ENCODE data around the gene EPN1.
"Not testable (repeated sequence)": the region's sequence is repeated elsewhere in the genome, so short reads cannot be mapped to it uniquely, and the experiment has no call there.

EPN1 gene

GRCh38 chr19:55720214-55720746, 45.3 kb downstream of the EPN1 start:
- no peak overlapping the region for H3K27ac ChIP-seq
- CTCF ChIA-PET, result no interaction called here
- TF ChIP-seq, protein P1, sequence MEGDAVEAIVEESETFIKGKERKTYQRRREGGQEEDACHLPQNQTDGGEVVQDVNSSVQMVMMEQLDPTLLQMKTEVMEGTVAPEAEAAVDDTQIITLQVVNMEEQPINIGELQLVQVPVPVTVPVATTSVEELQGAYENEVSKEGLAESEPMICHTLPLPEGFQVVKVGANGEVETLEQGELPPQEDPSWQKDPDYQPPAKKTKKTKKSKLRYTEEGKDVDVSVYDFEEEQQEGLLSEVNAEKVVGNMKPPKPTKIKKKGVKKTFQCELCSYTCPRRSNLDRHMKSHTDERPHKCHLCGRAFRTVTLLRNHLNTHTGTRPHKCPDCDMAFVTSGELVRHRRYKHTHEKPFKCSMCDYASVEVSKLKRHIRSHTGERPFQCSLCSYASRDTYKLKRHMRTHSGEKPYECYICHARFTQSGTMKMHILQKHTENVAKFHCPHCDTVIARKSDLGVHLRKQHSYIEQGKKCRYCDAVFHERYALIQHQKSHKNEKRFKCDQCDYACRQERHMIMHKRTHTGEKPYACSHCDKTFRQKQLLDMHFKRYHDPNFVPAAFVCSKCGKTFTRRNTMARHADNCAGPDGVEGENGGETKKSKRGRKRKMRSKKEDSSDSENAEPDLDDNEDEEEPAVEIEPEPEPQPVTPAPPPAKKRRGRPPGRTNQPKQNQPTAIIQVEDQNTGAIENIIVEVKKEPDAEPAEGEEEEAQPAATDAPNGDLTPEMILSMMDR (conservative IDR thresholded peaks at IDR 0.05; ENCODE audit: low read depth), result no peak
- POLR2A ChIA-PET (ENCODE audit: low non-redundant PET), result no interaction called here
- DNase-seq (ENCODE audit: low spot score), result no peak

- POLR2A ChIA-PET (ENCODE audit: low non-redundant PET), result no interaction called here
- TF ChIP-seq, protein P1 (conservative IDR thresholded peaks at IDR 0.05; ENCODE audit: low read depth), result no peak
- CTCF ChIA-PET, result no interaction called here
- no peak for DNase-seq (ENCODE audit: low spot score)
- no peak overlapping the region for H3K27ac ChIP-seq
Observed at GRCh38 chr19:55720801-55721200, 45.8 kb downstream of the EPN1 start.

- TF ChIP-seq, protein P1 (conservative IDR thresholded peaks at IDR 0.05; ENCODE audit: low read depth), result no peak
- DNase-seq (ENCODE audit: low spot score), result no peak
- no peak overlapping the region for H3K27ac ChIP-seq
- ChIA-PET POLR2A (ENCODE audit: low non-redundant PET) (no interaction called here), CTCF (no interaction called here)
Observed at GRCh38 chr19:55723491-55723890, 48.5 kb downstream of the EPN1 start.

DNA sequence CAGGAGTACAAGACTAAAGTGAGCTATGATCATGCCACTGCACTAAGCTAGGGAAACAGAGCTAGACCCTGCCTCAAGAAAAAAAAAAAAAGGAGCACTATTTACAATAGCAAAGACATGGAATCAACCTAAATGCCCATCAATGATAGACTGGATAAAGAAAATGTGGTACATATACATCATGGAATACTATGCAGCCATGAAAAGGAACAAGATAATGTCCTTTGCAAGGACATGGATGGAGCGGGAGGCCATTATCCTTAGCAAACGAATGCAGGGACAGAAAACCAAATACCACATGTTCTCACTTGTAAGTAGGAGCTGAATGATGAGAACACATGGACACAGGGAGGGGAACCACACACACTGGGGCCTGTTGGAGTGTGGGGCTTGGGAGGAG, 55.4 kb downstream of the EPN1 start:
- POLR2A ChIA-PET (ENCODE audit: low non-redundant PET); DNase-seq (ENCODE audit: low spot score); CTCF ChIA-PET; H3K27ac ChIP-seq: not testable (repeated sequence)

DNA sequence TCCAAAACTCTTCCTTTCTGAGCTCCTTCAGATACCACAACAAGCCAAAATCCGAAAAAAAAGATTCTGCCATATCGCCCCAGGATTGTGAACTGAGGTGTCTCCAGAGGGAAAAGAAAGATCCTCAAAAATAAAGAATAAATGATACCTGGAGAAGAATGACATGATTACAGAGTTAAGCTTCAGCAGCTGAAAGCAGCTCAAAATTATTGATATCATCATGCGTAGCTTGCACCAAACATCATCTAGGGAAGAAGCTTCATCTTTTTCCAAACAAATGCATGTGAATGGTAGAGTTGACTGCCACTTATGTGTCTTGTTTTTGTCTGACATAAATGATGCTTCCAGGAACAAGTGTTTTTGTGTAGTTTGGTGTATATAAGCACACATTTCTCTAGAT, 63.3 kb downstream of the EPN1 start, which contains the start of gene NLRP9:
Gene NLRP9, minus strand, starts transcription at position 101 of the 400 bp plus-strand sequence. Its CDS starts 28 bp downstream, at position 73.
- ChIA-PET POLR2A (ENCODE audit: low non-redundant PET) (no interaction called here), CTCF (interaction anchor here (0.7 kb wide), 1 partner anchor 47 kb away, joined by 3 read pairs; no protein-coding TSS in a partner anchor)
- no peak within 1 kb of the TSS for H3K27ac ChIP-seq
- TF ChIP-seq, protein P1 (conservative IDR thresholded peaks at IDR 0.05; ENCODE audit: low read depth), result no peak
- DNase-seq (ENCODE audit: low spot score), result no peak

DNA sequence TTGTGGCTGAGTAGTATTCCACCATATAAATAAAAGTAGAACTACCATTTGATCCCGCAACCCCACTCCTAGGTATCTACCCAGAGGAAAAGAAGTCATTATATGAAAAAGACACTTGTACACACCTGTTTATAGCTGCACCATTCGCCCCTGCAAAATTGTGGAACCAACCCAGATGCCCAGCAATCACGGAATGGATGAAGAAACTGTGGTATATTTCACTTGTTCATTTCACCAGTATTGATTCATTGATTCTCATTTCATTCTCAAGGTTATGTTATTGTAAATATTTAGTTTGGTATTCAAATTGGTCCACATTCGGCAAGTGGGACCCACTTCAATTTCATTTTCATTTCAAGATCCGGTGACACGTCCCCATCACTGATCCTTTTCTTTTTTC, 75.7 kb downstream of the EPN1 start:
- H3K27ac ChIP-seq, result no peak overlapping the region
- ChIA-PET POLR2A (ENCODE audit: low non-redundant PET) (no interaction called here), CTCF (no interaction called here)
- no peak for DNase-seq (ENCODE audit: low spot score)
- TF ChIP-seq, protein P1 (conservative IDR thresholded peaks at IDR 0.05; ENCODE audit: low read depth), result no peak

GRCh38 chr19:55753401-55753800, 78.4 kb downstream of the EPN1 start:
- DNase-seq (ENCODE audit: low spot score), result no peak
- TF ChIP-seq, protein P1 (conservative IDR thresholded peaks at IDR 0.05; ENCODE audit: low read depth), result no peak
- ChIA-PET POLR2A (ENCODE audit: low non-redundant PET) (no interaction called here), CTCF (no interaction called here)
- no peak overlapping the region for H3K27ac ChIP-seq

DNA sequence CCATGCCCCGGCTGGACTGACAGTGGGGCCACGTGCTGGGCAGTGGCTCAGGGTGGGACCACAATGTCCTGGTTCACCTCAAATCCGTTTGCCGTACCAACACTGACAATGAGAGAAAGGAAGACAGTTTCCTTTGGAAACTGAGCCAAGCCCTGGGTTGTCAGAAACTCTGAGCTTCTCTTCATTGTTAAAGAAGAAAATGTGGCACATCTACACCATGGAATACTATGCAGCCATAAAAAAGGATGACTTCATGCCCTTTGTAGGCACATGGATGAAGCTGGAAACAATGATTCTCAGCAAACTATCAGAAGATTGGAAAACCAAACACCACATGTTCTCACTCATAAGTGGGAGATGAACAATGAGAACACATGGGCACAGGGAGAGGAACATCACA, 81.8 kb downstream of the EPN1 start:
- H3K27ac ChIP-seq; DNase-seq (ENCODE audit: low spot score); POLR2A ChIA-PET (ENCODE audit: low non-redundant PET): not testable (repeated sequence)
- CTCF ChIA-PET, result interaction anchor here (0.6 kb wide), 1 partner anchor 1579 kb away, joined by 7 read pairs; no protein-coding TSS in a partner anchor

DNA sequence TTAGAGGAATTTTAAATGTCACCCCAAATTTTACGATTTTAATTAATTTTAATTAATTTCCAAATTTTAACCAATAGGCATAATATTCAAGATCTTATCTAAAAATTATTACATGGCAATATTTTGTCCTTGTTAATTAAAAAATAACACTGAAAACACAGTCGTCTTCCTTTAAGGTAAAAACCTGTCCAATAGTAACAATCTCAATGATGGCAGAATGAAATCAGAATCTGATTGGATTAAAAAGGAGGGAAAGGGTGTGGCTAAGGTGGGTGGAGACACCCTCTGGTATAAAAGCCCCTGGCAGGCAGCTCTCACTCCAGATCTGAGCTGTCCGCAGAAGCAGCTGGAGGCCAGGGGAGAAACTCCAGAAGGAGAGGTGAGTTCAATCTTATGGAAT, 83.8 kb downstream of the EPN1 start, which contains the start of gene RFPL4A:
Gene RFPL4A, plus strand, starts transcription at position 301 of the 400 bp plus-strand sequence. CDS start 2,704 bp downstream, outside the sequence.
- POLR2A ChIA-PET (ENCODE audit: low non-redundant PET); DNase-seq (ENCODE audit: low spot score); H3K27ac ChIP-seq; CTCF ChIA-PET: not testable (repeated sequence)

All from RWPE1 (cell line).